ENCODE results near the gene BAK1. TPM values are rescaled to one million over a fixed set of nuclear protein-coding genes. Genes with fewer than 3 reads are reported as not detected.

Gene BAK1
- total and polyA plus RNA-seq, 2 of the 13 experiments (the other 11 are each of a cell fraction or from before 2014, with no cell fraction given): 15.0 to 23.8 TPM

DNA sequence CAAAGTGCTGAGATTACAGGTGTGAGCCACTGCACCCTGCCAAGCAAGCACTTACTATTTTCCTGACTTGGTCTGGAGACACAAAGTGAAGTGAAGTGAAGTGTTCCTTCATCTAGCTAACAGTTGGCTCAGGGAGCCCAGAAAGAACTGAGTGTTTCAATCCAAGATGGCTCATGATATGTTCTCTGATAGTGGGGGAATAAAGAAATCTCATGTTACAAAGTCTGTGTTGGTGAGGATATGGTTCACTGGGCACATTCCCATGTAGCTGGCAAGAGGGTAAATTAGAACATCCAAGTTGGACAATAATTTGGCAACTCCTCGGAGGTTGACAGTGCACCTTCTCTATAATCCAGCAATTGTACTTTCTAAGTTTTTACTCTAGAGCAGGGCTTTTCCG lies 36.0 kb upstream of the BAK1 start:
- Histone ChIP-seq H3K4me2 (ENCODE audit: low read depth, low read length) (no peak overlapping the region), H3K4me1 (ENCODE audit: insufficient read depth, low read length) (peaks cover 56% of the 10 kb centered on the region), H3K27me3 (ENCODE audit: control insufficient read depth in 1 of 2, insufficient read depth in 2 of 2, low read length in 2 of 2) (peaks cover 0 to 4% of the 10 kb centered on the region in 2 experiments; a peak in 2 of 5 replicates), H3K36me3 (replicated peaks in 1 of 2; ENCODE audit: control insufficient read depth in 1 of 2, insufficient read depth in 2 of 2, low read length in 2 of 2) (no peaks in the 10 kb centered on the region), H4K20me1 (ENCODE audit: insufficient read depth, low read length) (no peaks in the 10 kb centered on the region), H2AFZ (ENCODE audit: low read length) (no peak overlapping the region), H3K9me3 (ENCODE audit: low read length) (no peaks in the 10 kb centered on the region), H3K9ac (ENCODE audit: insufficient read depth, low read depth, low read length) (no peak overlapping the region), H3K79me2 (ENCODE audit: insufficient read depth, low read length) (no peaks in the 10 kb centered on the region), H3K4me3 (replicated peaks in 1 of 3; ENCODE audit: insufficient read depth in 1 of 3, low read depth in 2 of 3, low read length in 3 of 3) (no peak overlapping the region), H3K27ac (ENCODE audit: extremely low read length, insufficient read depth, low read length) (no peak overlapping the region)
- ChIA-PET CTCF (ENCODE audit: low intra/inter-chr PET ratio, low total read pairs) (interaction anchor here (0.9 kb wide), 1 partner anchor 16 kb away, joined by 3 read pairs; no protein-coding TSS in a partner anchor), POLR2A (no interaction called here)
- intact Hi-C loops (cut with micrococcal nuclease; ENCODE audit: unreplicated experiment): no loop called here
- no peak for ATAC-seq
- WGBS (ENCODE audit: low lambda C conversion rate): 92% methylated on average over 2 of the region's 2 CpGs
- in situ Hi-C loops (cut with HindIII; ENCODE audit: extremely low pct_ligation_motif_present, low pct_unique_long_range_greater_than_20kb): no loop called here
- FAIRE-seq: no peak
- DNase-seq (ENCODE audit: low spot score): no peak
- no TSS peak for BruUV-seq (replicated peaks)
- no peak for TF ChIP-seq THAP11 (CRISPR knock-in tag; IDR thresholded peaks at IDR 0.05)
- TF ChIP-seq, protein P1, sequence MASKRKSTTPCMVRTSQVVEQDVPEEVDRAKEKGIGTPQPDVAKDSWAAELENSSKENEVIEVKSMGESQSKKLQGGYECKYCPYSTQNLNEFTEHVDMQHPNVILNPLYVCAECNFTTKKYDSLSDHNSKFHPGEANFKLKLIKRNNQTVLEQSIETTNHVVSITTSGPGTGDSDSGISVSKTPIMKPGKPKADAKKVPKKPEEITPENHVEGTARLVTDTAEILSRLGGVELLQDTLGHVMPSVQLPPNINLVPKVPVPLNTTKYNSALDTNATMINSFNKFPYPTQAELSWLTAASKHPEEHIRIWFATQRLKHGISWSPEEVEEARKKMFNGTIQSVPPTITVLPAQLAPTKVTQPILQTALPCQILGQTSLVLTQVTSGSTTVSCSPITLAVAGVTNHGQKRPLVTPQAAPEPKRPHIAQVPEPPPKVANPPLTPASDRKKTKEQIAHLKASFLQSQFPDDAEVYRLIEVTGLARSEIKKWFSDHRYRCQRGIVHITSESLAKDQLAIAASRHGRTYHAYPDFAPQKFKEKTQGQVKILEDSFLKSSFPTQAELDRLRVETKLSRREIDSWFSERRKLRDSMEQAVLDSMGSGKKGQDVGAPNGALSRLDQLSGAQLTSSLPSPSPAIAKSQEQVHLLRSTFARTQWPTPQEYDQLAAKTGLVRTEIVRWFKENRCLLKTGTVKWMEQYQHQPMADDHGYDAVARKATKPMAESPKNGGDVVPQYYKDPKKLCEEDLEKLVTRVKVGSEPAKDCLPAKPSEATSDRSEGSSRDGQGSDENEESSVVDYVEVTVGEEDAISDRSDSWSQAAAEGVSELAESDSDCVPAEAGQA (IDR thresholded peaks at IDR 0.05; ENCODE audit: low read depth): no peak
- TF ChIP-seq, protein P1 (CRISPR knock-in tag; IDR thresholded peaks at IDR 0.05; ENCODE audit: borderline replicate concordance): no peak
- no peak for TF ChIP-seq ZNF337 (CRISPR knock-in tag; IDR thresholded peaks at IDR 0.05; ENCODE audit: borderline replicate concordance, low read depth)
- no peak for TF ChIP-seq KDM6A (CRISPR knock-in tag; IDR thresholded peaks at IDR 0.05; ENCODE audit: low read depth)
- no peak for TF ChIP-seq CEBPB (IDR thresholded peaks at IDR 0.05; ENCODE audit: borderline replicate concordance, low read depth, low read length)
- TF ChIP-seq PBX2 (CRISPR knock-in tag; IDR thresholded peaks at IDR 0.05): no peak
- TF ChIP-seq, protein P2, sequence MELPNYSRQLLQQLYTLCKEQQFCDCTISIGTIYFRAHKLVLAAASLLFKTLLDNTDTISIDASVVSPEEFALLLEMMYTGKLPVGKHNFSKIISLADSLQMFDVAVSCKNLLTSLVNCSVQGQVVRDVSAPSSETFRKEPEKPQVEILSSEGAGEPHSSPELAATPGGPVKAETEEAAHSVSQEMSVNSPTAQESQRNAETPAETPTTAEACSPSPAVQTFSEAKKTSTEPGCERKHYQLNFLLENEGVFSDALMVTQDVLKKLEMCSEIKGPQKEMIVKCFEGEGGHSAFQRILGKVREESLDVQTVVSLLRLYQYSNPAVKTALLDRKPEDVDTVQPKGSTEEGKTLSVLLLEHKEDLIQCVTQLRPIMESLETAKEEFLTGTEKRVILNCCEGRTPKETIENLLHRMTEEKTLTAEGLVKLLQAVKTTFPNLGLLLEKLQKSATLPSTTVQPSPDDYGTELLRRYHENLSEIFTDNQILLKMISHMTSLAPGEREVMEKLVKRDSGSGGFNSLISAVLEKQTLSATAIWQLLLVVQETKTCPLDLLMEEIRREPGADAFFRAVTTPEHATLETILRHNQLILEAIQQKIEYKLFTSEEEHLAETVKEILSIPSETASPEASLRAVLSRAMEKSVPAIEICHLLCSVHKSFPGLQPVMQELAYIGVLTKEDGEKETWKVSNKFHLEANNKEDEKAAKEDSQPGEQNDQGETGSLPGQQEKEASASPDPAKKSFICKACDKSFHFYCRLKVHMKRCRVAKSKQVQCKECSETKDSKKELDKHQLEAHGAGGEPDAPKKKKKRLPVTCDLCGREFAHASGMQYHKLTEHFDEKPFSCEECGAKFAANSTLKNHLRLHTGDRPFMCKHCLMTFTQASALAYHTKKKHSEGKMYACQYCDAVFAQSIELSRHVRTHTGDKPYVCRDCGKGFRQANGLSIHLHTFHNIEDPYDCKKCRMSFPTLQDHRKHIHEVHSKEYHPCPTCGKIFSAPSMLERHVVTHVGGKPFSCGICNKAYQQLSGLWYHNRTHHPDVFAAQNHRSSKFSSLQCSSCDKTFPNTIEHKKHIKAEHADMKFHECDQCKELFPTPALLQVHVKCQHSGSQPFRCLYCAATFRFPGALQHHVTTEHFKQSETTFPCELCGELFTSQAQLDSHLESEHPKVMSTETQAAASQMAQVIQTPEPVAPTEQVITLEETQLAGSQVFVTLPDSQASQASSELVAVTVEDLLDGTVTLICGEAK (IDR thresholded peaks at IDR 0.05): no peak
- TF ChIP-seq, protein P2 (CRISPR knock-in tag; IDR thresholded peaks at IDR 0.05): no peak
- no peak for TF ChIP-seq PAF1 (CRISPR knock-in tag; IDR thresholded peaks at IDR 0.05)

Data from HepG2 (cell line).